OCI-M2 (cell line): ENCODE measurements around the gene BSX.

ENCODE experiments used
- DNase-seq: peaks from one replicate; lab custom pipeline; 2025; ENCODE audit not compliant: unreplicated experiment; lab: John Stamatoyannopoulos, UW

The BSX gene

GRCh38 chr11:122963961-122964360 is 17.7 kb downstream of the BSX start:
- DNase-seq = no peak

- DNase-seq = no peak
Observed at GRCh38 chr11:122954455-122954854, 27.2 kb downstream of the BSX start.

- DNase-seq = no peak
Observed at GRCh38 chr11:122951211-122951610, 30.4 kb downstream of the BSX start.

GRCh38 chr11:122938557-122938956 is 43.1 kb downstream of the BSX start:
- no peak for DNase-seq

GRCh38 chr11:122937983-122938382 is 43.7 kb downstream of the BSX start:
- DNase-seq = no peak

GRCh38 chr11:122933416-122933815 is 48.2 kb downstream of the BSX start:
- DNase-seq = no peak

- no peak for DNase-seq
Observed at GRCh38 chr11:122931510-122931909, 50.1 kb downstream of the BSX start.
